Vagina (tissue), 2 donors: ENCODE data around the gene CABCOCO1.

Experiments used
- POLR2A ChIP-seq, 2 donors: fragments of 450-650 bp; IDR thresholded peaks; one replicate each; pipeline ENCODE4 v1.6.1; 2017; ENCODE audit warnings: antibody characterized with exemption in 2 of 2, mild to moderate bottlenecking in 2 of 2, moderate library complexity in 2 of 2
- POLR2AphosphoS5 ChIP-seq, 2 donors: sonication (generic); formaldehyde crosslinking; IDR thresholded peaks; one replicate each; pipeline ENCODE4 v1.9.0; 2017; ENCODE audit warnings: antibody characterized with exemption in 2 of 2, mild to moderate bottlenecking in 2 of 2, low read depth in 1 of 2; ENCODE audit not compliant: insufficient read depth in 1 of 2
- TF ChIP-seq, protein P1 (sequence below), 3 experiments: fragments of 450-650 bp in 2 of 3; fragments of 200-600 bp in 1 of 3; sonication (generic) in 1 of 3; IDR thresholded peaks; one replicate each; pipeline ENCODE4 v1.5.1; 2017 to 2019; ENCODE audit warnings: antibody characterized with exemption in 3 of 3, mild to moderate bottlenecking in 2 of 3, moderate library complexity in 2 of 3

DNA sequence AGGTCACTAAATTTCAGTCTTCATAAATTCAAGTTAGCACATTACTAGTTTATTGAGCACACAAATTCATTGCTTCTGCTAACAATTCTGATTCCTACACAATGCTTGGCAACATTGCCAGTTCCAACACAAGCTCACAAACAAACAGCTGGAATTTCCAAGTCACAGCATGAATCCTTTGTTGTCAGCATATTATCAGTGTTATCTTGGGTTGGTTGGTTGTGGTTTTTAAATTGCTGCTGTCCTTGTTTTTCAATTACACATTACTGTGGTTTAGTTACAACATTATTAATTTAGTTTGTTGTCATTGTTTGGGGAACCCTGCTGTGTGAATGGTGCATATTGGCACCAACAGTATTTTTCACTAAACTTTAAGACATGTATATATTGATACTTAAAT lies 152.8 kb downstream of the CABCOCO1 start:
- no peak for TF ChIP-seq POLR2AphosphoS5 (IDR thresholded peaks at IDR 0.05; ENCODE audit: insufficient read depth in 1 of 2, low read depth in 1 of 2)
- TF ChIP-seq, protein P1, sequence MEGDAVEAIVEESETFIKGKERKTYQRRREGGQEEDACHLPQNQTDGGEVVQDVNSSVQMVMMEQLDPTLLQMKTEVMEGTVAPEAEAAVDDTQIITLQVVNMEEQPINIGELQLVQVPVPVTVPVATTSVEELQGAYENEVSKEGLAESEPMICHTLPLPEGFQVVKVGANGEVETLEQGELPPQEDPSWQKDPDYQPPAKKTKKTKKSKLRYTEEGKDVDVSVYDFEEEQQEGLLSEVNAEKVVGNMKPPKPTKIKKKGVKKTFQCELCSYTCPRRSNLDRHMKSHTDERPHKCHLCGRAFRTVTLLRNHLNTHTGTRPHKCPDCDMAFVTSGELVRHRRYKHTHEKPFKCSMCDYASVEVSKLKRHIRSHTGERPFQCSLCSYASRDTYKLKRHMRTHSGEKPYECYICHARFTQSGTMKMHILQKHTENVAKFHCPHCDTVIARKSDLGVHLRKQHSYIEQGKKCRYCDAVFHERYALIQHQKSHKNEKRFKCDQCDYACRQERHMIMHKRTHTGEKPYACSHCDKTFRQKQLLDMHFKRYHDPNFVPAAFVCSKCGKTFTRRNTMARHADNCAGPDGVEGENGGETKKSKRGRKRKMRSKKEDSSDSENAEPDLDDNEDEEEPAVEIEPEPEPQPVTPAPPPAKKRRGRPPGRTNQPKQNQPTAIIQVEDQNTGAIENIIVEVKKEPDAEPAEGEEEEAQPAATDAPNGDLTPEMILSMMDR (IDR thresholded peaks at IDR 0.05): no peak
- TF ChIP-seq POLR2A (IDR thresholded peaks at IDR 0.05): no peak
